Choroid plexus epithelial cell (primary cell): ENCODE measurements around the gene HAVCR2.
"Not testable (repeated sequence)": the region's sequence is repeated elsewhere in the genome, so short reads cannot be mapped to it uniquely, and the experiment has no call there.

Source experiments
- DNase-seq: peaks from one replicate; pipeline ENCODE4 v3.0.0-alpha.2; 2010; ENCODE audit warnings: low read depth
- H3K4me3 ChIP-seq: 2 replicates; pipeline ENCODE4 v1.5.1; 2011; ENCODE audit warnings: low read depth, mild to moderate bottlenecking, control low read depth, low read length, moderate library complexity
- CTCF ChIP-seq: conservative IDR thresholded peaks from 2 replicates; pipeline ENCODE4 v1.5.1; 2011; ENCODE audit warnings: low read depth, mild to moderate bottlenecking, control low read depth, inconsistent platforms, low read length, moderate library complexity

The HAVCR2 gene

GRCh38 chr5:157057459-157058370, 51.1 kb downstream of the HAVCR2 start:
- no peak overlapping the region for H3K4me3 ChIP-seq
- no peak for TF ChIP-seq CTCF
- no peak for DNase-seq

DNA sequence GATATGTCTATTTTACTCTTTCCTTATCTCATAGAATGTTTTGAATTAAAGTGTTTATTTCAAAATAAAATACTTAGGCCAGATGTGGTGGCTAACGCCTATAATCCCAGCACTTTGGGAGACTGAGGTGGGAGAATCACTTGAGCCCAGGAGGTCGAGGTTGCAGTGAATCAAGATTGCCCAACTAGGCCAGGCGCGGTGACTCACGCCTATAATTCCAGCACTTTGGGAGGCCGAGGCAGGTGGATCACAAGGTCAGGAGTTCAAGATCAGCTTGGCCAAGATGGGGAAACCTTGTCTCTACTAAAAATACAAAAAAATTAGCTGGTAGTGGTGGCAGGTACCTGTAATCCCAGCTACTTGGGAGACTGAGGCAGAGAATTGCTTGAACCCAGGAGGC, 52.0 kb downstream of the HAVCR2 start:
- H3K4me3 ChIP-seq, DNase-seq: not testable (repeated sequence)

DNA sequence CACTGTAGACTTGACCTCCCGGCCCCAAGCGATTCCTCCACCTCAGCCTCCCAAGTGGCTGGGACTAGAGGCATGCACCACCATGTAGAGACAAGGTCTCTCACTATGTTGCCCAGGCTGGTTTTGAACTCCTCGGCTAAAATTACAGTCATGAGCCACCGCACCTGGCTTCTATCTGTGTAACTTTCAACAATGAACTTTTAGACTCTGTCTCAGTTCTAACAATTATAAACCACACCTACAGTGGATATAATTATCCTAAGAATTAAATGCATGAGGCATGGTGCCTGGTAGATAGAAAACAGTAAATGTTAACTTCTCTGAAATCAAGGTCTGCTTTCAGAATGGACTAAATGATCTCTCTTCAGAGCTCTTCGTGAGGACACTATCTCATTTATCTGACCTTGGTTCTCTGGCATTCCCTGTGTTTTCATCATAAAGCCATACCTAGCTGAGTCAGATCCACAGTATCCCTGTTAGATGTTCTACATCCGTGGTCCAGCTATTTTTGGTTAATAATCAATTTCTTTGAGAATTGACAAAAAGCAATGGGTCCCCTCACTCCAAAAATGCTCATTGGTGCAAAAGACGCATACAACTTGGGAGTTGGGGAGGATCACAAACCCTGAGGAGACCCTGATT, 57.1 kb downstream of the HAVCR2 start:
- TF ChIP-seq CTCF: no peak
- no peak overlapping the region for H3K4me3 ChIP-seq
- no peak for DNase-seq

GRCh38 chr5:157050050-157050449, 58.8 kb downstream of the HAVCR2 start:
- no peak for DNase-seq
- H3K4me3 ChIP-seq: no peak overlapping the region
- TF ChIP-seq CTCF: no peak

DNA sequence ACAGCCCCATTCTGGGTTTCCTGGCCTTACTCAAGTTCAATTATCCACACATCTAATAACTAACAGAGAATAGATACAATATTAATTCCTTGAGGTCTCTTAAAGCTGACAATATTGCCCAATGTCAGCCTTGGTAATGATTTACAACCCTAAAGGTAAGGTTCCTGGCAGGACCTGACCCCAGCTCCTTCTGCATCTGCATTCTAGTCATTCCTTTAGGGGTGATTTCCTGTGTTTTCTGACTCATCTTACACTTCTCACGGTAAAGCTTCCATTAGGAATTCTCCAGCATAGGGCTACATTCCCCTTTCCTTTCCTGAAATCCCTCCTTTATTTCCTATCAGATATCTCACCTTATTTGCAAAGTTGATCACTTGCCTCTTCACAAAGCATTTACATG, 59.2 kb downstream of the HAVCR2 start:
- DNase-seq: no peak
- no peak overlapping the region for H3K4me3 ChIP-seq
- no peak for TF ChIP-seq CTCF

DNA sequence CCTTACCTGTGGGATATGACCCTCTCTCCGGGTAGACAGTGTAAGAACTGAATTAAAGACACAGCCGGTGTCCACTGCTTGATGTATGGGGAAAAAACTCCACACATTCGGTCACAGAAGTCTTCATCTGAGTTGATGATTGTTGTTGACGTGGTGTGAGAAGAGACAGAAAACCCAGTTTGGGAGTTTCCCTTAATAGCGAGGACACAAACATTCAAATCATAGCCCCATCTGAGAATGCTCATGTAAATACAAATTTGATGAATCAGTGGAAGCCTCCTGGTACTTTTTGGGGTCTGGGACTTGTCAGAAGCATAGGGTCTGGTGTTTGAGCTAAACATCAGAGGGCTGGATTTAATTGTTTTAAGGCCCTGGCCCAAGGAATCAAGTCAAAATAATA, 60.9 kb downstream of the HAVCR2 start:
- no peak overlapping the region for H3K4me3 ChIP-seq
- DNase-seq: no peak
- no peak for TF ChIP-seq CTCF

GRCh38 chr5:157047016-157047415, 61.8 kb downstream of the HAVCR2 start:
- not testable (repeated sequence) for DNase-seq, H3K4me3 ChIP-seq

- no peak for TF ChIP-seq CTCF
- H3K4me3 ChIP-seq: no peak overlapping the region
- no peak for DNase-seq
Measured at GRCh38 chr5:157046041-157046440, 62.8 kb downstream of the HAVCR2 start.
